DND-41 (cell line): Measurements from ENCODE around the gene STX19.

Experiments
- EZH2 ChIP-seq: IDR thresholded peaks from 3 replicates; pipeline ENCODE4 v1.6.1; 2012; ENCODE audit warnings: borderline replicate concordance, low read depth, mild to moderate bottlenecking, moderate library complexity, low read length, inconsistent platforms; ENCODE audit not compliant: severe bottlenecking
- TF ChIP-seq, protein P1 (sequence below): IDR thresholded peaks from 2 replicates; pipeline ENCODE4 v1.5.1; 2012; ENCODE audit warnings: borderline replicate concordance, low read length, moderate library complexity, mild to moderate bottlenecking; ENCODE audit not compliant: poor library complexity, severe bottlenecking; ENCODE audit errors: extremely low read depth

DNA sequence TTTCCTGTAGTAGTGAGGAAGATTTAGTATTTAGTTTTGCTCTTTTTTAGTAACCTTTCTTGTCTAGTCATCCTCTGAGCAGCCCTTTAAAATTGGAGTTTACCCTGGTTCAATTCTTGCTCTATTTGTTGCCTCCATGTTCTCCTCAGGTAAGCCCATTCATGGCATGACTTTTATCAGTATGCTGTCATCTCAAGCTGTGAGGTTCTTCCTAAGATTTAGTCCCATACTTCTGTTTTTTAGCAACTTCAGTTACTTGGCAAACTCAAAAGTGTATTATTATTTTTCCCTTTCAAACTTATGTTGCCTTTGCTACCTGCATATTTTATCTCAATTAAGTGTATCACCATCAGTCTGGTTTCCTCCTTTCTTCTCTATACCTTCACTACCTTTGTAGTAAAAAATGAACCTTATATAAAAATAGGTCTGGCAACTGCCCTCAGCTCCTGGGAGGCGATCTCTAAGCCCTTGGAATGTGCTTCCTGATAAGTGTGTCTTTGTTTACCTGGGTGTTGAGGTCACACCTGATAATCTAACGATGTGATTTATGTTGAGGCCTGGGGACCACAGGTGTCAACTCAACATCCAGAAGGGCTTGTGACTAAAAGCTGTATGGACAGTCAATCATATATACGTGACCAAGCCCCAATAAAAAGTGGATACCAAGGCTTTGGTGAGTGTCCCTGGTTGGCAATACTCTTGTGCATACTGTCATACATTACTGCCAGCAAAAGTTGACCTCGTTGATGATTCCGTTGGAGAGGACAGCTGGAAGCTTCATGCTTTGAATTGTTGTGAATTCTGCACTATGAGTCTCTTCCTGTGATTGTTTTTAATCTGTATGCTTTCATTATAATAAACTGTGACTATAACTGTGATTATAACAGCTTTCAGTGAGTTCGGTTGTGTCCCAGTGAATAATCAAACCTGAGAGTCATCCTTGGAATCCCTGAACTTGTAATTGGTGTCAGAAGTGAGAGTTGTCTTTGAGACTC is 38.4 kb upstream of the STX19 start:
- TF ChIP-seq, protein P1, sequence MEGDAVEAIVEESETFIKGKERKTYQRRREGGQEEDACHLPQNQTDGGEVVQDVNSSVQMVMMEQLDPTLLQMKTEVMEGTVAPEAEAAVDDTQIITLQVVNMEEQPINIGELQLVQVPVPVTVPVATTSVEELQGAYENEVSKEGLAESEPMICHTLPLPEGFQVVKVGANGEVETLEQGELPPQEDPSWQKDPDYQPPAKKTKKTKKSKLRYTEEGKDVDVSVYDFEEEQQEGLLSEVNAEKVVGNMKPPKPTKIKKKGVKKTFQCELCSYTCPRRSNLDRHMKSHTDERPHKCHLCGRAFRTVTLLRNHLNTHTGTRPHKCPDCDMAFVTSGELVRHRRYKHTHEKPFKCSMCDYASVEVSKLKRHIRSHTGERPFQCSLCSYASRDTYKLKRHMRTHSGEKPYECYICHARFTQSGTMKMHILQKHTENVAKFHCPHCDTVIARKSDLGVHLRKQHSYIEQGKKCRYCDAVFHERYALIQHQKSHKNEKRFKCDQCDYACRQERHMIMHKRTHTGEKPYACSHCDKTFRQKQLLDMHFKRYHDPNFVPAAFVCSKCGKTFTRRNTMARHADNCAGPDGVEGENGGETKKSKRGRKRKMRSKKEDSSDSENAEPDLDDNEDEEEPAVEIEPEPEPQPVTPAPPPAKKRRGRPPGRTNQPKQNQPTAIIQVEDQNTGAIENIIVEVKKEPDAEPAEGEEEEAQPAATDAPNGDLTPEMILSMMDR = no peak
- TF ChIP-seq EZH2 = no peak
